A549 (cell line): ENCODE measurements around the gene DEUP1. TPM values are rescaled to one million over a fixed set of nuclear protein-coding genes. Genes with fewer than 3 reads are reported as not detected.

Source experiments
- ATAC-seq, 2 experiments: fragments of 200-7000 bp in 1 of 2; fragments of >200 bp in 1 of 2; cut with Nextera tagmentation in 1 of 2; cut with Tn5 transposase in 1 of 2; 3 replicates each; pipeline versions ENCODE4 v1.8.0 to v1.9.1; 2018 to 2020; ENCODE audit warnings: mild to moderate bottlenecking in 1 of 2, moderate library complexity in 1 of 2
- CTCF ChIA-PET: fragments of 300-600 bp; sonication (Branson Sonifier 250); formaldehyde crosslinking; extraction: SDS; loops from one replicate; lab custom pipeline; 2021; ENCODE audit warnings: antibody characterized with exemption, inconsistent platforms; lab: Yijun Ruan, JAX
- POLR2A ChIA-PET: fragments of 350-600 bp; formaldehyde crosslinking; extraction: SDS; loops from one replicate; lab custom pipeline; 2021; ENCODE audit warnings: antibody characterized with exemption, inconsistent platforms; lab: Yijun Ruan, JAX
- DNase-seq, 2 experiments: peaks; one replicate each; pipeline versions ENCODE4 v3.0.0 to v3.0.0-alpha.2; 2011 to 2016; ENCODE audit warnings: low read depth in 1 of 2, low spot score in 1 of 2
- FAIRE-seq: peaks from 2 replicates; lab custom pipeline; 2011; peaks lifted over from hg19 to GRCh38; lab: Jason Lieb, UNC
- H3K27ac ChIP-seq, 2 experiments: fragments of >200 bp; sonication (Bioruptor Twin); formaldehyde crosslinking; 3 replicates each; pipeline ENCODE4 v1.5.1; 2016 to 2017
- H3K4me1 ChIP-seq: fragments of >200 bp; sonication (Bioruptor Twin); formaldehyde crosslinking; 3 replicates; pipeline ENCODE4 v1.6.1; 2016
- H3K4me2 ChIP-seq: fragments of >200 bp; sonication (Bioruptor Twin); formaldehyde crosslinking; 3 replicates; pipeline ENCODE4 v1.6.1; 2016
- H3K4me3 ChIP-seq: fragments of >200 bp; sonication (Bioruptor Twin); formaldehyde crosslinking; 3 replicates; pipeline ENCODE4 v1.5.1; 2016
- H3K9me3 ChIP-seq: fragments of >200 bp; sonication (Bioruptor Twin); formaldehyde crosslinking; 3 replicates; pipeline ENCODE4 v1.6.1; 2016
- BHLHE40 ChIP-seq: IDR thresholded peaks from 2 replicates; pipeline ENCODE4 v1.6.1; 2012; ENCODE audit warnings: low read depth, low read length, inconsistent platforms
- CBX8 ChIP-seq: fragments of 200-600 bp; sonication (generic); IDR thresholded peaks from 2 replicates; pipeline ENCODE4 v1.6.1; 2016
- CHD2 ChIP-seq: fragments of 150-350 bp; IDR thresholded peaks from 2 replicates; pipeline ENCODE4 v1.6.1; 2014; ENCODE audit warnings: low read length; ENCODE audit not compliant: partially characterized antibody
- EP300 ChIP-seq, 2 experiments: fragments of >200 bp; sonication (Bioruptor Twin); formaldehyde crosslinking; IDR thresholded peaks; 2 replicates in 1 of 2; 3 replicates in 1 of 2; pipeline ENCODE4 v1.6.1; 2016 to 2017
- HOXA7 ChIP-seq: fragments of 250-450 bp; sonication (Bioruptor Pico); IDR thresholded peaks from 2 replicates; pipeline ENCODE4 v1.5.0; 2020; ENCODE audit warnings: mild to moderate bottlenecking, moderate library complexity
- JUN ChIP-seq, 2 experiments: fragments of >200 bp; sonication (Bioruptor Twin); formaldehyde crosslinking; IDR thresholded peaks; 2 replicates in 1 of 2; 3 replicates in 1 of 2; pipeline ENCODE4 v1.6.1; 2016 to 2017
- KDM1A ChIP-seq: fragments of 200-600 bp; sonication (generic); IDR thresholded peaks from 2 replicates; pipeline ENCODE4 v1.6.1; 2016; ENCODE audit warnings: low read depth, mild to moderate bottlenecking
- MYC ChIP-seq: IDR thresholded peaks from 2 replicates; pipeline ENCODE4 v1.6.1; 2012; ENCODE audit warnings: mild to moderate bottlenecking, inconsistent platforms, low read length, improper control_type of control experiment, borderline replicate concordance
- PBX3 ChIP-seq: IDR thresholded peaks from 2 replicates; pipeline ENCODE4 v1.6.1; 2012
- RAD21 ChIP-seq, 2 experiments: fragments of >200 bp in 1 of 2; sonication (Bioruptor Twin) in 1 of 2; formaldehyde crosslinking in 1 of 2; IDR thresholded peaks in 1 of 2; conservative IDR thresholded peaks in 1 of 2; 2 replicates in 1 of 2; 3 replicates in 1 of 2; pipeline ENCODE4 v1.6.1; 2012 to 2018; ENCODE audit warnings: inconsistent platforms in 1 of 2
- RARB ChIP-seq: fragments of 250-450 bp; sonication (Bioruptor Pico); IDR thresholded peaks from 2 replicates; pipeline ENCODE4 v1.8.0; 2021; ENCODE audit warnings: mild to moderate bottlenecking, moderate library complexity
- RCOR1 ChIP-seq: fragments of 150-350 bp; IDR thresholded peaks from 2 replicates; pipeline ENCODE4 v1.6.1; 2014; ENCODE audit warnings: antibody characterized with exemption, low read length, low read depth
- RFX5 ChIP-seq: fragments of 450-650 bp; IDR thresholded peaks from 2 replicates; pipeline ENCODE4 v1.7.1; 2014; ENCODE audit warnings: antibody characterized with exemption, mild to moderate bottlenecking, moderate library complexity
- SMC3 ChIP-seq: fragments of >200 bp; sonication (Bioruptor Twin); formaldehyde crosslinking; IDR thresholded peaks from 3 replicates; pipeline ENCODE4 v1.6.1; 2018; ENCODE audit warnings: inconsistent platforms
- SREBF2 ChIP-seq: fragments of 450-650 bp; IDR thresholded peaks from 2 replicates; pipeline ENCODE4 v1.6.1; 2014; ENCODE audit warnings: mild to moderate bottlenecking, moderate library complexity
- TFCP2L1 ChIP-seq: fragments of 250-450 bp; sonication (Bioruptor Pico); IDR thresholded peaks from 2 replicates; pipeline ENCODE4 v1.5.0; 2021; ENCODE audit warnings: mild to moderate bottlenecking
- TP53 ChIP-seq: fragments of 250-450 bp; sonication (Bioruptor Pico); IDR thresholded peaks from 2 replicates; pipeline ENCODE4 v1.5.0; 2021; ENCODE audit warnings: mild to moderate bottlenecking, moderate library complexity
- ZFP36 ChIP-seq: fragments of 450-650 bp; IDR thresholded peaks from 2 replicates; pipeline ENCODE4 v1.6.1; 2014; ENCODE audit warnings: borderline replicate concordance; ENCODE audit not compliant: partially characterized antibody
- ZNF302 ChIP-seq: fragments of 250-450 bp; sonication (Bioruptor Pico); IDR thresholded peaks from 2 replicates; pipeline ENCODE4 v1.9.0; 2021; ENCODE audit warnings: inconsistent platforms, mild to moderate bottlenecking, moderate library complexity
- ZSCAN20 ChIP-seq: fragments of 250-450 bp; sonication (Bioruptor Pico); IDR thresholded peaks from 2 replicates; pipeline ENCODE4 v1.8.0; 2022; ENCODE audit warnings: mild to moderate bottlenecking, moderate library complexity
- WGBS: methylation state at CpG from one replicate; pipeline ENCODE4 v1.1.6; 2017; ENCODE audit errors: missing lambda C conversion rate; 5-methylcytosine and 5-hydroxymethylcytosine counted together
- polyA plus RNA-seq, 4 experiments: library from polyadenylated mRNA; depleted of rRNA in 3 of 4; stranded (reverse); fragments of >200 nt; fragmentation: RNase III in 1 of 4; extraction: RNeasy Plus Mini Kit Qiagen cat#74134 plus additional on column Dnase treatment in 1 of 4; gene quantifications; 2 replicates in 3 of 4; 3 replicates in 1 of 4; pipeline ENCODE4 v1.2.3, GENCODE V29; 2011 to 2017
- TF ChIP-seq, protein P1 (sequence below): fragments of >200 bp; sonication (Bioruptor Twin); formaldehyde crosslinking; IDR thresholded peaks from 3 replicates; pipeline ENCODE4 v1.5.1; 2016

DEUP1 gene
- polyA plus RNA-seq, 2 of the 4 experiments (the other 2 are of a cell fraction) = not detected

GRCh38 chr11:93320230-93320629, 10.3 kb upstream of the DEUP1 start:
- no peak for DNase-seq
- Histone ChIP-seq H3K9me3 (peaks cover 3% of the 10 kb centered on the region; the same call in 1 of the 3 replicates), H3K4me2 (no peak overlapping the region), H3K4me1 (no peaks in the 10 kb centered on the region), H3K27ac (no peak overlapping the region), H3K4me3 (no peak overlapping the region)
- no peak for FAIRE-seq
- no peak for ATAC-seq
- CTCF ChIA-PET = no interaction called here
- POLR2A ChIA-PET = no interaction called here
- TF ChIP-seq ZNF302 = no peak
- TF ChIP-seq ZFP36 = no peak
- TF ChIP-seq RCOR1 = no peak
- TF ChIP-seq RAD21 (conservative IDR thresholded peaks at IDR 0.05 in 1 of 2, IDR thresholded peaks at IDR 0.05 in 1 of 2) = no peak
- TF ChIP-seq BHLHE40 = no peak
- no peak for TF ChIP-seq PBX3

- 47% methylated on average over 2 of the region's 2 CpGs for WGBS
- Histone ChIP-seq H3K9me3 (peaks cover 3% of the 10 kb centered on the region; the same call in 1 of the 3 replicates), H3K4me2 (no peak overlapping the region), H3K4me3 (no peak overlapping the region)
- FAIRE-seq = no peak
- no peak for ATAC-seq
- POLR2A ChIA-PET = no interaction called here
- TF ChIP-seq SREBF2 (no peak), ZSCAN20 (CRISPR knock-in tag) (no peak), RFX5 (no peak), TP53 (no peak), KDM1A (no peak), RARB (CRISPR knock-in tag) (no peak), MYC (no peak), RAD21 (conservative IDR thresholded peaks at IDR 0.05 in 1 of 2, IDR thresholded peaks at IDR 0.05 in 1 of 2) (no peak), PBX3 (no peak), BHLHE40 (no peak)
- TF ChIP-seq, all 56 proteins: peak for 0
- CTCF ChIA-PET = interaction anchor here (1.2 kb wide), 1 partner anchor 88 kb away, joined by 3 read pairs; no protein-coding TSS in a partner anchor
- Histone ChIP-seq H3K27ac (no peak overlapping the region), H3K4me1 (no peaks in the 10 kb centered on the region)
- no peak for DNase-seq
These were observed 8.3 kb upstream of the DEUP1 start for GRCh38 chr11:93322207-93322606.

GRCh38 chr11:93323747-93324146, 6.8 kb upstream of the DEUP1 start:
- no peak for ATAC-seq
- Histone ChIP-seq H3K4me3 (no peak overlapping the region), H3K27ac (no peak overlapping the region), H3K9me3 (peaks cover 3% of the 10 kb centered on the region; the same call in 1 of the 3 replicates), H3K4me1 (no peaks in the 10 kb centered on the region), H3K4me2 (no peak overlapping the region)
- CTCF ChIA-PET = interaction anchor here (1.0 kb wide), 2 partner anchors 9 to 14 kb away, joined by 3 read pairs; no protein-coding TSS in a partner anchor
- no peak for DNase-seq
- TF ChIP-seq CHD2 = no peak
- no peak for TF ChIP-seq JUN (IDR thresholded peaks at IDR 0.05)
- TF ChIP-seq ZFP36 = no peak
- TF ChIP-seq EP300 (IDR thresholded peaks at IDR 0.05) = no peak
- no peak for TF ChIP-seq CBX8
- TF ChIP-seq SMC3 = no peak
- TF ChIP-seq TFCP2L1 (CRISPR knock-in tag) = no peak
- TF ChIP-seq HOXA7 (CRISPR knock-in tag) = no peak
- TF ChIP-seq, protein P1, sequence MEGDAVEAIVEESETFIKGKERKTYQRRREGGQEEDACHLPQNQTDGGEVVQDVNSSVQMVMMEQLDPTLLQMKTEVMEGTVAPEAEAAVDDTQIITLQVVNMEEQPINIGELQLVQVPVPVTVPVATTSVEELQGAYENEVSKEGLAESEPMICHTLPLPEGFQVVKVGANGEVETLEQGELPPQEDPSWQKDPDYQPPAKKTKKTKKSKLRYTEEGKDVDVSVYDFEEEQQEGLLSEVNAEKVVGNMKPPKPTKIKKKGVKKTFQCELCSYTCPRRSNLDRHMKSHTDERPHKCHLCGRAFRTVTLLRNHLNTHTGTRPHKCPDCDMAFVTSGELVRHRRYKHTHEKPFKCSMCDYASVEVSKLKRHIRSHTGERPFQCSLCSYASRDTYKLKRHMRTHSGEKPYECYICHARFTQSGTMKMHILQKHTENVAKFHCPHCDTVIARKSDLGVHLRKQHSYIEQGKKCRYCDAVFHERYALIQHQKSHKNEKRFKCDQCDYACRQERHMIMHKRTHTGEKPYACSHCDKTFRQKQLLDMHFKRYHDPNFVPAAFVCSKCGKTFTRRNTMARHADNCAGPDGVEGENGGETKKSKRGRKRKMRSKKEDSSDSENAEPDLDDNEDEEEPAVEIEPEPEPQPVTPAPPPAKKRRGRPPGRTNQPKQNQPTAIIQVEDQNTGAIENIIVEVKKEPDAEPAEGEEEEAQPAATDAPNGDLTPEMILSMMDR = no peak
- TF ChIP-seq ZNF302 = no peak
- POLR2A ChIA-PET = no interaction called here
- 42% methylated on average over 1 of the region's 1 CpG for WGBS
- no peak for FAIRE-seq
